Measurements from ENCODE around the gene HP1BP3. TPM values are rescaled to one million over a fixed set of nuclear protein-coding genes. Genes with fewer than 3 reads are reported as not detected.

Gene HP1BP3
- total and polyA plus RNA-seq, 2 experiments from 2014 or later = 138 to 151 TPM

DNA sequence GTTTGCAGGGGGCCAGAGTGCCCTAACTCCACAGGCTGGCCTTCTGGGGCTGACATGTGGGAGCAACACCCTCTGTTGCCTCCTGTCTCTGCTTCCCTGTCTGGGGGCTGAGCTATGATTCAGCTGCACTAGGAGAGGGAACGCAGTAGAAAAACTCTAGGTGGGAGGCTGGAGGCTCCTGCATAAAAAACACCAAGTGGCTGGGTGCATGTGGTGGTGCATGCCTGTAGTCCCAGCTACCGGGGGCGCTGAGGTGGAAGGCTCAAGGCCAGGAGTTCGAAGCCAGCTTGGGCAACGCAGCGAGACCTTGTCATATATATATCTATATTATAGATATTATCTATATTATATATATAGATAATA, 74.9 kb downstream of the HP1BP3 start:
- H3K79me2 ChIP-seq (ENCODE audit: insufficient read depth) = no peaks in the 10 kb centered on the region
- WGBS, 2 experiments (ENCODE audit: low coverage in 1 of 2, low lambda C conversion rate in 2 of 2, missing lambda C conversion rate in 2 of 2) = 88 to 90% methylated on average over 6 of the region's 6 CpGs
- no peaks in the 10 kb centered on the region for H3K36me3 ChIP-seq (ENCODE audit: low read depth)
- TF ChIP-seq EZH2phosphoT487 (IDR thresholded peaks at IDR 0.05; ENCODE audit: insufficient read depth, low read depth) (no peak), EZH2 (IDR thresholded peaks at IDR 0.05; ENCODE audit: insufficient read depth, poor library complexity, severe bottlenecking) (no peak)
- H3K27me3 ChIP-seq (replicated peaks; ENCODE audit: insufficient read depth) = no peaks in the 10 kb centered on the region
- no peaks in the 10 kb centered on the region for H4K20me1 ChIP-seq (ENCODE audit: insufficient read depth)
- in situ Hi-C loops (cut with MboI) = no loop called here
- H3K9me3 ChIP-seq (ENCODE audit: low read depth) = no peaks in the 10 kb centered on the region
- H3K4me1 ChIP-seq (ENCODE audit: insufficient read depth) = no peaks in the 10 kb centered on the region
- no peak overlapping the region for H3K9ac ChIP-seq
- no peaks in the 10 kb centered on the region for H3F3A ChIP-seq (ENCODE audit: insufficient read depth)
- no peak overlapping the region for H3K4me3 ChIP-seq
- no peak for DNase-seq
- no peaks in the 10 kb centered on the region for H3K9me2 ChIP-seq (ENCODE audit: insufficient read depth)
- no peak overlapping the region for H2AFZ ChIP-seq
- H3K27ac ChIP-seq = no peak overlapping the region
- H3K4me2 ChIP-seq (ENCODE audit: unreplicated experiment) = no peak overlapping the region

DNA sequence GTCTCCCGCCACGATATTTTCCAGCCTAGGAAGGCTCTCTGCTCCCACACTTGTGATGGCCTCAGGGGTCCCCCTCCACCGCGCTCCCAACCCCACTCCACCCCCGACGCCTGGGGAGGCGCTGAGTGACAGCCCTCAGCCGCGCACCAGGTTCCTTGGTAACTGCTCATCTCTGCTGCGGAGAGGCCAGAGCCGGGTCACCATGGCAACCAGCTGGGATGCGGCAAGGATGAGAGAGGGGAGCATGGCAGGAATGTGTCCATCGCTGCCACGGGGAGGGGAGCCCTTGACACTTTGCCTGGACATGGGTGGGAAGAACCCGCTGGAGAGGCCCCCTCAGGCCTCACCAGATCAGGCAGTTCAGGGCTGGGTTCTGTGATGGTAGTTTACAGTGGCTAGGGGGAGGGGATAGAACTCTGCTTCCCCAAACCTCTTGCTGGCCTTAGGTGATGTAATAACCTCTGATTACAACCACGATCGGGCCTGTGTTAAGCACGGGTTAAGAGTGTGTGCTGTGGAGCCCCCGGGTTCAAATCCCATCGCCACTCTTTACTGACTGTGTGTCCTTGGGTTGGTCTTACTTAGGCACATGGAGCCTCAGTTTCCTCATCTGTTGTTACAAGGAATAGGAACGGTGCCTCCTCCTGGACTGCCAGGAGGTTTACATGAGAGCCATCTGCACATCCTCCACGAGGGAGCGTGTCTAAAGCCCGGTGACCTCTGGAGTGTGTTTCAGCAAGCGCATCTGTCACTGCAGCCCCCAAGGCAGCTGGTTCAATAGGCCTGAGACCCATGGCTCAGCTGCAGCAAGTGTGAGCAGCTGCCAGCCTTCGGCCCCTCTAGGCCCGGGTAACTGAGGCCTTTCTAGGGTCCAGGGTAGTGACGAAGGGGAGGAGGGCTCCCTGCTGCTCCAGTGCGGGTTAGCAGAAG, 75.6 kb downstream of the HP1BP3 start:
- TF ChIP-seq EZH2phosphoT487 (IDR thresholded peaks at IDR 0.05; ENCODE audit: insufficient read depth, low read depth) (no peak), EZH2 (IDR thresholded peaks at IDR 0.05; ENCODE audit: insufficient read depth, poor library complexity, severe bottlenecking) (no peak)
- H2AFZ ChIP-seq = no peak overlapping the region
- no peaks in the 10 kb centered on the region for H3K4me1 ChIP-seq (ENCODE audit: insufficient read depth)
- in situ Hi-C loops (cut with MboI) = no loop called here
- no peak overlapping the region for H3K27ac ChIP-seq
- H3F3A ChIP-seq (ENCODE audit: insufficient read depth) = no peaks in the 10 kb centered on the region
- WGBS, 2 experiments (ENCODE audit: low coverage in 1 of 2, low lambda C conversion rate in 2 of 2, missing lambda C conversion rate in 2 of 2) = 57 to 63% methylated on average over 29 of the region's 29 CpGs
- no peaks in the 10 kb centered on the region for H3K9me3 ChIP-seq (ENCODE audit: low read depth)
- no peak for DNase-seq
- no peaks in the 10 kb centered on the region for H4K20me1 ChIP-seq (ENCODE audit: insufficient read depth)
- H3K36me3 ChIP-seq (ENCODE audit: low read depth) = no peaks in the 10 kb centered on the region
- no peaks in the 10 kb centered on the region for H3K9me2 ChIP-seq (ENCODE audit: insufficient read depth)
- H3K4me2 ChIP-seq (ENCODE audit: unreplicated experiment) = no peak overlapping the region
- H3K4me3 ChIP-seq = no peak overlapping the region
- H3K79me2 ChIP-seq (ENCODE audit: insufficient read depth) = no peaks in the 10 kb centered on the region
- H3K9ac ChIP-seq = no peak overlapping the region
- no peaks in the 10 kb centered on the region for H3K27me3 ChIP-seq (replicated peaks; ENCODE audit: insufficient read depth)

DNA sequence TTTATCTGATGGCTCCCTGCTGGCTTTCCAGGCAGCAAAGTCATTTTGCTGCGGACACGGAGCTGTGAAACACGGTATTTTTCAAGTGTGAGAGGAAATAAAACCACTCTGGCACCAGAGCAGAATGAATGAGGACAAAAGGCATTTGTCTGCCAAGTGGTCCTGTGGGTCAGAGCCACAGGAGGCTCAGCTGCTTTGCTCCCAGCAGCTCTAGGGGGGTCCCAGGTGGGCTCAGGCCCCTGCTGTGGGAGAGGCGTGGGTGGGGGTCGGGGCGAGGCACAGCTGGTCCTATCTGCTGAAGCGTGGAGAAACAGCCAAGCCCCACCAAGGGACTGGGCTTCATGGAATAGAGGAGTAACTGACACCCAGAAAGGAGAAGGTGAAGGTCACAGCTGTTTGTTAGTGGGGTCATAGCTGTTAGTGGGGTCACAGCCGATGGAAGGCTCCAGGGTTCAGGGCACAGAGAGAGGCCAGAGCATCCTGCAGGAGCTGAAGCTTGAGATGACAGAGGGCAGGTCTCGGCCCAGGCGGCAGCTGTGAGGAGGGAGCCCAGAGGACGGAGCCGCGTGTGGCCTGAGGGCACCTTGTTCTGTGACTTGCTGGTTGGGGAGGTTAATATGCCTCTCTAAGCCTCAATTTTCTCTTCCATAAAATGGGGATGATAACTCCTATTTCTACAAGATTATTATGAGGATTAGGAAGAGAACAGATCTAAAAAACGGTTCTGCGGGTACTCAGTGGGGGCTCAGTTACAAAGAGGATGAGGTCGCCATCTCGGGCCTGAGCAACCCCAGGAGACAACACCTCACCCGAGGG, 76.4 kb downstream of the HP1BP3 start:
- no peak overlapping the region for H3K27ac ChIP-seq
- H4K20me1 ChIP-seq (ENCODE audit: insufficient read depth) = no peaks in the 10 kb centered on the region
- no peaks in the 10 kb centered on the region for H3K27me3 ChIP-seq (replicated peaks; ENCODE audit: insufficient read depth)
- DNase-seq = no peak
- 59 to 66% methylated on average over 17 to 18 of the region's 18 CpGs for WGBS, 2 experiments (ENCODE audit: low coverage in 1 of 2, low lambda C conversion rate in 2 of 2, missing lambda C conversion rate in 2 of 2)
- no peak overlapping the region for H2AFZ ChIP-seq
- no peak overlapping the region for H3K9ac ChIP-seq
- H3K4me2 ChIP-seq (ENCODE audit: unreplicated experiment) = no peak overlapping the region
- H3F3A ChIP-seq (ENCODE audit: insufficient read depth) = no peaks in the 10 kb centered on the region
- H3K4me1 ChIP-seq (ENCODE audit: insufficient read depth) = no peaks in the 10 kb centered on the region
- in situ Hi-C loops (cut with MboI) = no loop called here
- H3K4me3 ChIP-seq = no peak overlapping the region
- H3K9me3 ChIP-seq (ENCODE audit: low read depth) = no peaks in the 10 kb centered on the region
- no peaks in the 10 kb centered on the region for H3K79me2 ChIP-seq (ENCODE audit: insufficient read depth)
- TF ChIP-seq EZH2 (IDR thresholded peaks at IDR 0.05; ENCODE audit: insufficient read depth, poor library complexity, severe bottlenecking) (no peak), EZH2phosphoT487 (IDR thresholded peaks at IDR 0.05; ENCODE audit: insufficient read depth, low read depth) (no peak)
- no peaks in the 10 kb centered on the region for H3K36me3 ChIP-seq (ENCODE audit: low read depth)
- no peaks in the 10 kb centered on the region for H3K9me2 ChIP-seq (ENCODE audit: insufficient read depth)

DNA sequence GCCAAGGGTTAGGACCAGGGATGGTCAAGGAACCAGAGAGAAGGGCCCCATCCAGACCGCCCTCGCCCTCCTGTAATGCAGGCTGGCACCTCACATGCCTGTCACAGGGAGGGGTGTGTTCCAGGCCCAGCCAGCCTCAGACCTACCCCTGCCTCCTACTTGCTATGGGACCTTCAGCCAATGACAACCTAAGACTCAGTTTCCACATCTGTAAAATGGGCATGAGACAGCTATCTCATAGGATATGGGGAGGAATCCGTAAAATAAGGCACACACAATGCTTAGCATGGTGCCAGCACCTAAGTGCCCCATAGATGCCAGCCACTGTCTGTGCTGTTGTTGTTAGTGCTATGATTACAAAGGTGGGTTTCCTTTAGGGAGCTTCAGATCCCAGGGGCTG, 77.2 kb downstream of the HP1BP3 start:
- H3K79me2 ChIP-seq (ENCODE audit: insufficient read depth) = no peaks in the 10 kb centered on the region
- H3K27me3 ChIP-seq (replicated peaks; ENCODE audit: insufficient read depth) = no peaks in the 10 kb centered on the region
- no peaks in the 10 kb centered on the region for H3K9me2 ChIP-seq (ENCODE audit: insufficient read depth)
- TF ChIP-seq EZH2phosphoT487 (IDR thresholded peaks at IDR 0.05; ENCODE audit: insufficient read depth, low read depth) (no peak), EZH2 (IDR thresholded peaks at IDR 0.05; ENCODE audit: insufficient read depth, poor library complexity, severe bottlenecking) (no peak)
- WGBS, 2 experiments (ENCODE audit: low coverage in 1 of 2, low lambda C conversion rate in 2 of 2, missing lambda C conversion rate in 2 of 2) = 73 to 84% methylated on average over 3 of the region's 3 CpGs
- H2AFZ ChIP-seq = no peak overlapping the region
- no peaks in the 10 kb centered on the region for H3K4me1 ChIP-seq (ENCODE audit: insufficient read depth)
- no peak for DNase-seq
- H3F3A ChIP-seq (ENCODE audit: insufficient read depth) = no peaks in the 10 kb centered on the region
- no peak overlapping the region for H3K4me3 ChIP-seq
- in situ Hi-C loops (cut with MboI) = no loop called here
- no peak overlapping the region for H3K4me2 ChIP-seq (ENCODE audit: unreplicated experiment)
- H3K9ac ChIP-seq = no peak overlapping the region
- H4K20me1 ChIP-seq (ENCODE audit: insufficient read depth) = no peaks in the 10 kb centered on the region
- H3K9me3 ChIP-seq (ENCODE audit: low read depth) = no peaks in the 10 kb centered on the region
- no peak overlapping the region for H3K27ac ChIP-seq
- no peaks in the 10 kb centered on the region for H3K36me3 ChIP-seq (ENCODE audit: low read depth)
